ENCODE data around the gene EFCAB9. TPM values are rescaled to one million over a fixed set of nuclear protein-coding genes. Genes with fewer than 3 reads are reported as not detected.

EFCAB9 gene
- total RNA-seq, 2 experiments from 2014 or later: not detected

GRCh38 chr5:172156541-172156994 lies 37.4 kb upstream of the EFCAB9 start:
- Histone ChIP-seq H3K27ac (ENCODE audit: low read depth, low read length, poor library complexity, severe bottlenecking) (no peak overlapping the region), H2AFZ (ENCODE audit: low read length) (no peak overlapping the region), H3K4me3 (ENCODE audit: low read depth, low read length, poor library complexity, severe bottlenecking) (no peak overlapping the region), H3K4me1 (ENCODE audit: insufficient read depth, low read length, poor library complexity, severe bottlenecking) (peaks cover 69% of the 10 kb centered on the region), H3K36me3 (ENCODE audit: insufficient read depth, low read length) (peaks cover 61% of the 10 kb centered on the region), H3K9me2 (ENCODE audit: insufficient read depth, low read length) (no peaks in the 10 kb centered on the region), H4K20me1 (ENCODE audit: insufficient read depth, low read length) (no peaks in the 10 kb centered on the region), H3K4me2 (ENCODE audit: low read length) (no peak overlapping the region), H3K9me3 (ENCODE audit: low read length) (no peaks in the 10 kb centered on the region), H3K79me2 (ENCODE audit: insufficient read depth, low read depth, low read length) (peaks cover 4% of the 10 kb centered on the region; the same call in 1 of the 2 replicates)
- no TSS peak for BruUV-seq (replicated peaks)
- TF ChIP-seq, protein P1, sequence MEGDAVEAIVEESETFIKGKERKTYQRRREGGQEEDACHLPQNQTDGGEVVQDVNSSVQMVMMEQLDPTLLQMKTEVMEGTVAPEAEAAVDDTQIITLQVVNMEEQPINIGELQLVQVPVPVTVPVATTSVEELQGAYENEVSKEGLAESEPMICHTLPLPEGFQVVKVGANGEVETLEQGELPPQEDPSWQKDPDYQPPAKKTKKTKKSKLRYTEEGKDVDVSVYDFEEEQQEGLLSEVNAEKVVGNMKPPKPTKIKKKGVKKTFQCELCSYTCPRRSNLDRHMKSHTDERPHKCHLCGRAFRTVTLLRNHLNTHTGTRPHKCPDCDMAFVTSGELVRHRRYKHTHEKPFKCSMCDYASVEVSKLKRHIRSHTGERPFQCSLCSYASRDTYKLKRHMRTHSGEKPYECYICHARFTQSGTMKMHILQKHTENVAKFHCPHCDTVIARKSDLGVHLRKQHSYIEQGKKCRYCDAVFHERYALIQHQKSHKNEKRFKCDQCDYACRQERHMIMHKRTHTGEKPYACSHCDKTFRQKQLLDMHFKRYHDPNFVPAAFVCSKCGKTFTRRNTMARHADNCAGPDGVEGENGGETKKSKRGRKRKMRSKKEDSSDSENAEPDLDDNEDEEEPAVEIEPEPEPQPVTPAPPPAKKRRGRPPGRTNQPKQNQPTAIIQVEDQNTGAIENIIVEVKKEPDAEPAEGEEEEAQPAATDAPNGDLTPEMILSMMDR (conservative IDR thresholded peaks at IDR 0.05; ENCODE audit: low read length): no peak
- TF ChIP-seq EZH2phosphoT487 (IDR thresholded peaks at IDR 0.05; ENCODE audit: borderline replicate concordance, low read depth, low read length): no peak
- intact Hi-C loops (cut with micrococcal nuclease; ENCODE audit: unreplicated experiment): no loop called here
- ChIA-PET CTCF (ENCODE audit: unreplicated experiment) (no interaction called here), POLR2A (interaction anchor here (0.7 to 2.1 kb wide), 5 partner anchors 12 to 42 kb away, joined by 3 to 8 read pairs (median 4); no protein-coding TSS in a partner anchor)
- DNase-seq (ENCODE audit: low spot score): no peak

- Histone ChIP-seq H3K79me2 (ENCODE audit: insufficient read depth, low read depth, low read length) (peaks cover 4% of the 10 kb centered on the region; the same call in 1 of the 2 replicates), H4K20me1 (ENCODE audit: insufficient read depth, low read length) (no peaks in the 10 kb centered on the region), H3K4me2 (ENCODE audit: low read length) (peak overlapping the region; percentile 50), H3K36me3 (ENCODE audit: insufficient read depth, low read length) (peaks cover 38% of the 10 kb centered on the region), H3K27ac (ENCODE audit: low read depth, low read length, poor library complexity, severe bottlenecking) (peak overlapping the region; percentile 57), H3K9me3 (ENCODE audit: low read length) (no peaks in the 10 kb centered on the region), H3K9me2 (ENCODE audit: insufficient read depth, low read length) (no peaks in the 10 kb centered on the region), H3K4me3 (ENCODE audit: low read depth, low read length, poor library complexity, severe bottlenecking) (no peak overlapping the region), H3K4me1 (ENCODE audit: insufficient read depth, low read length, poor library complexity, severe bottlenecking) (peaks cover 59% of the 10 kb centered on the region), H2AFZ (ENCODE audit: low read length) (no peak overlapping the region)
- intact Hi-C loops (cut with micrococcal nuclease; ENCODE audit: unreplicated experiment): no loop called here
- peak; percentile 45 for DNase-seq (ENCODE audit: low spot score)
- POLR2A ChIA-PET: interaction anchor here (1.0 to 2.7 kb wide), 4 partner anchors 13 to 27 kb away, joined by 3 to 10 read pairs (median 7); no protein-coding TSS in a partner anchor
- TF ChIP-seq EZH2phosphoT487 (IDR thresholded peaks at IDR 0.05; ENCODE audit: borderline replicate concordance, low read depth, low read length): no peak
- TF ChIP-seq, protein P1 (conservative IDR thresholded peaks at IDR 0.05; ENCODE audit: low read length): no peak
- no TSS peak for BruUV-seq (replicated peaks)
- CTCF ChIA-PET (ENCODE audit: unreplicated experiment): no interaction called here
Measured at GRCh38 chr5:172159016-172159415, 35.0 kb upstream of the EFCAB9 start.

GRCh38 chr5:172160506-172160905 lies 33.5 kb upstream of the EFCAB9 start:
- CTCF ChIA-PET (ENCODE audit: unreplicated experiment): no interaction called here
- POLR2A ChIA-PET: interaction anchor here (0.7 to 2.7 kb wide), 4 partner anchors 13 to 162 kb away, joined by 4 to 10 read pairs (median 7); no protein-coding TSS in a partner anchor
- H3K36me3 ChIP-seq (ENCODE audit: insufficient read depth, low read length): peaks cover 29% of the 10 kb centered on the region
- H4K20me1 ChIP-seq (ENCODE audit: insufficient read depth, low read length): no peaks in the 10 kb centered on the region
- H3K4me2 ChIP-seq (ENCODE audit: low read length): peak overlapping the region; percentile 30; the same call in 1 of the 2 replicates
- DNase-seq (ENCODE audit: low spot score): no peak
- H3K9me2 ChIP-seq (ENCODE audit: insufficient read depth, low read length): no peaks in the 10 kb centered on the region
- H2AFZ ChIP-seq (ENCODE audit: low read length): no peak overlapping the region
- TF ChIP-seq EZH2phosphoT487 (IDR thresholded peaks at IDR 0.05; ENCODE audit: borderline replicate concordance, low read depth, low read length): no peak
- TF ChIP-seq, protein P1 (conservative IDR thresholded peaks at IDR 0.05; ENCODE audit: low read length): no peak
- peaks cover 4% of the 10 kb centered on the region; the same call in 1 of the 2 replicates for H3K79me2 ChIP-seq (ENCODE audit: insufficient read depth, low read depth, low read length)
- intact Hi-C loops (cut with micrococcal nuclease; ENCODE audit: unreplicated experiment): no loop called here
- no peak overlapping the region for H3K4me3 ChIP-seq (ENCODE audit: low read depth, low read length, poor library complexity, severe bottlenecking)
- H3K4me1 ChIP-seq (ENCODE audit: insufficient read depth, low read length, poor library complexity, severe bottlenecking): peaks cover 57% of the 10 kb centered on the region
- BruUV-seq (replicated peaks): no TSS peak
- H3K9me3 ChIP-seq (ENCODE audit: low read length): no peaks in the 10 kb centered on the region
- H3K27ac ChIP-seq (ENCODE audit: low read depth, low read length, poor library complexity, severe bottlenecking): peak overlapping the region; percentile 27

All from OCI-LY7 (cell line).